ENCODE measurements around the gene ADAM12. TPM values are rescaled to one million over a fixed set of nuclear protein-coding genes. Genes with fewer than 3 reads are reported as not detected.
A peak's percentile ranks its signal among the peaks of the same experiment; 100 is the strongest.

ADAM12 gene
- total RNA-seq, 1 donor from 2014 or later = 100 TPM

DNA sequence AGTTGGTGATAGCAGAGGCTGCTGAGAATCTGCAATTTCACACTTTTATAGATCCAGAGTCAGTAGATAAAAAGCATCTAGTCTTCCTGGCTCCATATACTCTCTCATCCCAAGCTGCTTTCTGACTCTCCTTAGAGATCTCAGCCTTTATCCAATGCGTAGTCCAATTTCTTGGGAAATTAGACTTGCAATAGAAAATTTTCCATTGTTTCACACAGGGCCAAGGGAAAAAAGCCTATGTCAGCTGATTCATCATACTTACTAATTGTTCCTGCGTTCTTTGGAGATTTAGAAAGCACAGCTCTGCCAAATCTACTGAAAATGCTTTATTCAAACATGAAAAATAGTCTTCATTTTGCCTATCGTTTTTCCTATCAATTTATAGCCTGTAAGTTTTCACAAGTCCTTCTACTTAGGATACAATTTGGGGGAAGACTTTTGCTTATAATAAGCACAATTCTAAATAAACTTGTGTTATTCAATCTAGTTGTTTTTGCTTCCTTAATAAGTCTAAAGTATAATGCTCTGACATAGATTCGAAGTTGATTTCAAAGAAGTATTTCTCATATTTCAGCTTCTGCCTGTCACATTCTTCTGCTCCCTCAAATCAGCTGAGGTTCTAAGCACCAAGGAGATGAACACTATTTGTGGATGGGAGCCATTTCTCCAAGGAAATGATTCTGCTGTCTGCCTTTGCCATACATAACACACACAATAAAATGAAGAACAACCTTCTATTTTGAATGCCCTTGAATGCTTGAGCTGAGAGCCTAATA is 165.4 kb downstream of the ADAM12 start:
- H3K4me3 Mint-ChIP-seq (ENCODE audit: unreplicated experiment) = no peak overlapping the region
- H3K27ac Mint-ChIP-seq (ENCODE audit: unreplicated experiment) = no peak overlapping the region
- Histone ChIP-seq H3K27me3 (ENCODE audit: insufficient read depth, low read length) (no peaks in the 10 kb centered on the region), H3K4me3 (ENCODE audit: insufficient read depth, low read depth, low read length) (no peak overlapping the region), H3K4me1 (ENCODE audit: insufficient read depth, low read length) (peaks cover 27% of the 10 kb centered on the region), H4K20me1 (ENCODE audit: insufficient read depth, low read length) (no peaks in the 10 kb centered on the region), H3K36me3 (ENCODE audit: insufficient read depth, low read length) (peaks cover 2% of the 10 kb centered on the region), H2AFZ (ENCODE audit: low read depth, low read length) (no peak overlapping the region), H3K79me2 (ENCODE audit: insufficient read depth, low read length) (peaks cover 87% of the 10 kb centered on the region), H3K4me2 (ENCODE audit: low read length) (peak overlapping the region; percentile 10), H3K27ac (ENCODE audit: low read depth, low read length) (peak overlapping the region; percentile 27), H3K9ac (ENCODE audit: low read length) (peak overlapping the region; percentile 8), H3K9me3 (ENCODE audit: insufficient read depth, low read depth, low read length) (no peaks in the 10 kb centered on the region)
- DNase-seq (ENCODE audit: low read depth) (peak; percentile 78), FAIRE-seq (peak; percentile 39)
- no peak for TF ChIP-seq EZH2 (IDR thresholded peaks at IDR 0.05; ENCODE audit: insufficient read depth, low read length)
- TF ChIP-seq, protein P1, sequence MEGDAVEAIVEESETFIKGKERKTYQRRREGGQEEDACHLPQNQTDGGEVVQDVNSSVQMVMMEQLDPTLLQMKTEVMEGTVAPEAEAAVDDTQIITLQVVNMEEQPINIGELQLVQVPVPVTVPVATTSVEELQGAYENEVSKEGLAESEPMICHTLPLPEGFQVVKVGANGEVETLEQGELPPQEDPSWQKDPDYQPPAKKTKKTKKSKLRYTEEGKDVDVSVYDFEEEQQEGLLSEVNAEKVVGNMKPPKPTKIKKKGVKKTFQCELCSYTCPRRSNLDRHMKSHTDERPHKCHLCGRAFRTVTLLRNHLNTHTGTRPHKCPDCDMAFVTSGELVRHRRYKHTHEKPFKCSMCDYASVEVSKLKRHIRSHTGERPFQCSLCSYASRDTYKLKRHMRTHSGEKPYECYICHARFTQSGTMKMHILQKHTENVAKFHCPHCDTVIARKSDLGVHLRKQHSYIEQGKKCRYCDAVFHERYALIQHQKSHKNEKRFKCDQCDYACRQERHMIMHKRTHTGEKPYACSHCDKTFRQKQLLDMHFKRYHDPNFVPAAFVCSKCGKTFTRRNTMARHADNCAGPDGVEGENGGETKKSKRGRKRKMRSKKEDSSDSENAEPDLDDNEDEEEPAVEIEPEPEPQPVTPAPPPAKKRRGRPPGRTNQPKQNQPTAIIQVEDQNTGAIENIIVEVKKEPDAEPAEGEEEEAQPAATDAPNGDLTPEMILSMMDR (IDR thresholded peaks at IDR 0.05; ENCODE audit: insufficient read depth, low read depth, low read length) = no peak
- no peaks in the 10 kb centered on the region for H3K9me3 Mint-ChIP-seq (ENCODE audit: unreplicated experiment)
- H3K27me3 Mint-ChIP-seq (ENCODE audit: low read depth, unreplicated experiment) = no peaks in the 10 kb centered on the region
- peaks cover 22% of the 10 kb centered on the region for H3K4me1 Mint-ChIP-seq (ENCODE audit: low read depth, unreplicated experiment)
- peaks cover 10% of the 10 kb centered on the region for H3K36me3 Mint-ChIP-seq (ENCODE audit: low read depth, unreplicated experiment)

DNA sequence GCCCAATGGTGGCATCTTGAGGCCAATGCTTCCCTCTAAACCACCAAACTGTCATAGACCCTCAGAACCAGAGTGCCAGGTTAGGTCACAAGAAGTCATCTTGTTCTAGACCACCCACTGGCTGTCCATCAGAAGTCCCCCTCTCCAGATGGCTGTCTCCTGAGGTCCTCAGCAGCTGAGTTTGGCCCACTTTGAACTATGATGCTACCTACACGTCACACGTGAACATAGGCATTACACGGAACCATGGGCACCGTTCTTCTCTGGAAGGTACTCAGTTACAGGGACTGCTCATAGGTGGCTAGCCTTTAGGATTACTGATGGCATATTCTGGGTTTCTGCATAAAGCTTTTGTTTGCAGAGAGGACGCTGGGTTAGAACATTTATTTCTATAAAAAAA is 166.4 kb downstream of the ADAM12 start:
- FAIRE-seq = no peak
- Histone ChIP-seq H3K27ac (ENCODE audit: low read depth, low read length) (no peak overlapping the region), H3K4me1 (ENCODE audit: insufficient read depth, low read length) (peaks cover 19% of the 10 kb centered on the region), H3K36me3 (ENCODE audit: insufficient read depth, low read length) (peaks cover 2% of the 10 kb centered on the region), H3K27me3 (ENCODE audit: insufficient read depth, low read length) (no peaks in the 10 kb centered on the region), H3K9me3 (ENCODE audit: insufficient read depth, low read depth, low read length) (no peaks in the 10 kb centered on the region), H3K4me3 (ENCODE audit: insufficient read depth, low read depth, low read length) (no peak overlapping the region), H3K79me2 (ENCODE audit: insufficient read depth, low read length) (peaks cover 79% of the 10 kb centered on the region), H3K4me2 (ENCODE audit: low read length) (no peak overlapping the region), H2AFZ (ENCODE audit: low read depth, low read length) (no peak overlapping the region), H4K20me1 (ENCODE audit: insufficient read depth, low read length) (no peaks in the 10 kb centered on the region), H3K9ac (ENCODE audit: low read length) (no peak overlapping the region)
- no peaks in the 10 kb centered on the region for H3K9me3 Mint-ChIP-seq (ENCODE audit: unreplicated experiment)
- no peaks in the 10 kb centered on the region for H3K27me3 Mint-ChIP-seq (ENCODE audit: low read depth, unreplicated experiment)
- no peak for DNase-seq (ENCODE audit: low read depth)
- H3K4me3 Mint-ChIP-seq (ENCODE audit: unreplicated experiment) = no peak overlapping the region
- H3K36me3 Mint-ChIP-seq (ENCODE audit: low read depth, unreplicated experiment) = peaks cover 10% of the 10 kb centered on the region
- peaks cover 22% of the 10 kb centered on the region for H3K4me1 Mint-ChIP-seq (ENCODE audit: low read depth, unreplicated experiment)
- no peak overlapping the region for H3K27ac Mint-ChIP-seq (ENCODE audit: unreplicated experiment)
- TF ChIP-seq, protein P1 (IDR thresholded peaks at IDR 0.05; ENCODE audit: insufficient read depth, low read depth, low read length) = no peak

All from astrocyte (in vitro differentiated cells and primary cell).